ENCODE measurements around the gene PRKRA.

PRKRA gene

DNA sequence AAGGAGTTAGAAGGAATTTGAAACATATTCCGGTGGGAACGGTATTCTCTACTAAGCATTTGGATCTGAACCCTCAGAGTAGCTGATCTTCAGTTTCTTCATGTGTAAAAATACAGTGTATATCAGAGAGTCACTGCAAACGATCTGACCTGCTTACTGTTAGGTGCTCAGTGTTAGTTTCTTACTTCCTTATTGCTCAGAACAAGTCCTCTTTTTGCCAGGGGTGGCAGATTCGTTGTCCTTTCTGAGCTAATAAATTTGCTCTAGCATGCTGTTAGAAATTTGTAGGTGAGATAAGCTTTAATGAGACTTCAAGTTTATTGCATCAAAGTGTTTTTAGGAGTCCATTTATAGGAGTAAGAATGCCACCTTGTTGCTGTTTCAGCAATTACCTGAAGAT, 45.1 kb upstream of the PRKRA start:
- Histone ChIP-seq H3F3A (ENCODE audit: insufficient read depth) (no peaks in the 10 kb centered on the region), H3K9ac (ENCODE audit: low read length) (no peak overlapping the region), H3K4me3 (ENCODE audit: insufficient read depth, low read length, poor library complexity, severe bottlenecking) (no peak overlapping the region), H3K79me2 (ENCODE audit: insufficient read depth, low read length) (no peaks in the 10 kb centered on the region), H3K27me3 (ENCODE audit: low read length) (no peaks in the 10 kb centered on the region), H3K9me2 (replicated peaks; ENCODE audit: insufficient read depth, low read length) (no peaks in the 10 kb centered on the region), H2AFZ (ENCODE audit: low read depth, low read length, severe bottlenecking) (no peak overlapping the region), H3K4me2 (ENCODE audit: low read depth, low read length, poor library complexity, severe bottlenecking) (no peak overlapping the region), H3K27ac (ENCODE audit: low read depth, low read length) (no peak overlapping the region), H4K20me1 (ENCODE audit: low read depth, low read length) (no peaks in the 10 kb centered on the region), H3K36me3 (ENCODE audit: low read length) (peaks cover 25% of the 10 kb centered on the region; the same call in 1 of the 2 replicates), H3K9me3 (ENCODE audit: insufficient read depth, low read length) (no peaks in the 10 kb centered on the region)
- TF ChIP-seq, protein P1, sequence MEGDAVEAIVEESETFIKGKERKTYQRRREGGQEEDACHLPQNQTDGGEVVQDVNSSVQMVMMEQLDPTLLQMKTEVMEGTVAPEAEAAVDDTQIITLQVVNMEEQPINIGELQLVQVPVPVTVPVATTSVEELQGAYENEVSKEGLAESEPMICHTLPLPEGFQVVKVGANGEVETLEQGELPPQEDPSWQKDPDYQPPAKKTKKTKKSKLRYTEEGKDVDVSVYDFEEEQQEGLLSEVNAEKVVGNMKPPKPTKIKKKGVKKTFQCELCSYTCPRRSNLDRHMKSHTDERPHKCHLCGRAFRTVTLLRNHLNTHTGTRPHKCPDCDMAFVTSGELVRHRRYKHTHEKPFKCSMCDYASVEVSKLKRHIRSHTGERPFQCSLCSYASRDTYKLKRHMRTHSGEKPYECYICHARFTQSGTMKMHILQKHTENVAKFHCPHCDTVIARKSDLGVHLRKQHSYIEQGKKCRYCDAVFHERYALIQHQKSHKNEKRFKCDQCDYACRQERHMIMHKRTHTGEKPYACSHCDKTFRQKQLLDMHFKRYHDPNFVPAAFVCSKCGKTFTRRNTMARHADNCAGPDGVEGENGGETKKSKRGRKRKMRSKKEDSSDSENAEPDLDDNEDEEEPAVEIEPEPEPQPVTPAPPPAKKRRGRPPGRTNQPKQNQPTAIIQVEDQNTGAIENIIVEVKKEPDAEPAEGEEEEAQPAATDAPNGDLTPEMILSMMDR (IDR thresholded peaks at IDR 0.05; ENCODE audit: insufficient read depth, low read length, poor library complexity, severe bottlenecking) = no peak
- TF ChIP-seq EZH2phosphoT487 (conservative IDR thresholded peaks at IDR 0.05; ENCODE audit: low read length) = no peak

DNA sequence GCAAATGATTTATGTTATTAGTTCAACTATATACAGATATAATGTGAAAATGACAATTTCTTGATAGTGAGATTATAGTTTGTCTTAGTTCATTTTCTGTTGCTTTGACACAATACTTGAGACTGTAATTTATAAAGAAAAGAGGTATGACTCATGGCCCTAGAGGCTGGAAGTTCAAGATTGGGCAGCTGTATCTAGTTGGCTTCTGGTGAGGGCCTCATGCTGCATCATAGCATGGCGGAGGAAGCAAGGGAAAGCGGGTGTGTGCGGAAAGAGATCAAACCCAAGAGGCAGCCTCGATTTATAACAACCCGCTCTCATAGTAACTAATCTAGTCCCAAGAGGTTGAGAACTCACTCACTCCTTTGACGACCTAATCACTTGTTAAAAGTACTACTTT, 40.6 kb upstream of the PRKRA start:
- H3K79me2 ChIP-seq (ENCODE audit: insufficient read depth, low read length) = peaks cover 7% of the 10 kb centered on the region; the same call in 1 of the 2 replicates
- H2AFZ ChIP-seq (ENCODE audit: low read depth, low read length, severe bottlenecking) = no peak overlapping the region
- H4K20me1 ChIP-seq (ENCODE audit: low read depth, low read length) = no peaks in the 10 kb centered on the region
- no peaks in the 10 kb centered on the region for H3K27me3 ChIP-seq (ENCODE audit: low read length)
- H3K4me3 ChIP-seq (ENCODE audit: insufficient read depth, low read length, poor library complexity, severe bottlenecking) = no peak overlapping the region
- TF ChIP-seq EZH2phosphoT487 (conservative IDR thresholded peaks at IDR 0.05; ENCODE audit: low read length) = no peak
- TF ChIP-seq, protein P1 (IDR thresholded peaks at IDR 0.05; ENCODE audit: insufficient read depth, low read length, poor library complexity, severe bottlenecking) = no peak
- H3F3A ChIP-seq (ENCODE audit: insufficient read depth) = no peaks in the 10 kb centered on the region
- peaks cover 13% of the 10 kb centered on the region; the same call in 1 of the 2 replicates for H3K36me3 ChIP-seq (ENCODE audit: low read length)
- H3K4me2 ChIP-seq (ENCODE audit: low read depth, low read length, poor library complexity, severe bottlenecking) = no peak overlapping the region
- no peaks in the 10 kb centered on the region for H3K9me3 ChIP-seq (ENCODE audit: insufficient read depth, low read length)
- H3K27ac ChIP-seq (ENCODE audit: low read depth, low read length) = no peak overlapping the region
- H3K9me2 ChIP-seq (replicated peaks; ENCODE audit: insufficient read depth, low read length) = no peaks in the 10 kb centered on the region
- no peak overlapping the region for H3K9ac ChIP-seq (ENCODE audit: low read length)

- Histone ChIP-seq H3K9ac (ENCODE audit: low read length) (no peak overlapping the region), H2AFZ (ENCODE audit: low read depth, low read length, severe bottlenecking) (no peak overlapping the region), H3K36me3 (ENCODE audit: low read length) (no peaks in the 10 kb centered on the region), H4K20me1 (ENCODE audit: low read depth, low read length) (no peaks in the 10 kb centered on the region), H3K9me2 (replicated peaks; ENCODE audit: insufficient read depth, low read length) (no peaks in the 10 kb centered on the region), H3K27me3 (ENCODE audit: low read length) (no peaks in the 10 kb centered on the region), H3K9me3 (ENCODE audit: insufficient read depth, low read length) (no peaks in the 10 kb centered on the region), H3K27ac (ENCODE audit: low read depth, low read length) (no peak overlapping the region), H3K4me2 (ENCODE audit: low read depth, low read length, poor library complexity, severe bottlenecking) (no peak overlapping the region), H3K79me2 (ENCODE audit: insufficient read depth, low read length) (peaks cover 46% of the 10 kb centered on the region), H3K4me3 (ENCODE audit: insufficient read depth, low read length, poor library complexity, severe bottlenecking) (no peak overlapping the region), H3F3A (ENCODE audit: insufficient read depth) (peaks cover 5% of the 10 kb centered on the region; the same call in 1 of the 2 replicates)
- TF ChIP-seq, protein P1 (IDR thresholded peaks at IDR 0.05; ENCODE audit: insufficient read depth, low read length, poor library complexity, severe bottlenecking) = no peak
- TF ChIP-seq EZH2phosphoT487 (conservative IDR thresholded peaks at IDR 0.05; ENCODE audit: low read length) = no peak
Observed at GRCh38 chr2:178485356-178485755, 34.4 kb upstream of the PRKRA start.
